GM18508 (cell line): Measurements from ENCODE around the gene GNG8.

Source experiments
- ATAC-seq: cut with Tn5 transposase; IDR thresholded peaks from one replicate; pipeline ENCODE4 v1.9.1; 2021; ENCODE audit warnings: moderate number of reproducible peaks; ENCODE audit not compliant: insufficient read depth, unreplicated experiment

GNG8 gene

DNA sequence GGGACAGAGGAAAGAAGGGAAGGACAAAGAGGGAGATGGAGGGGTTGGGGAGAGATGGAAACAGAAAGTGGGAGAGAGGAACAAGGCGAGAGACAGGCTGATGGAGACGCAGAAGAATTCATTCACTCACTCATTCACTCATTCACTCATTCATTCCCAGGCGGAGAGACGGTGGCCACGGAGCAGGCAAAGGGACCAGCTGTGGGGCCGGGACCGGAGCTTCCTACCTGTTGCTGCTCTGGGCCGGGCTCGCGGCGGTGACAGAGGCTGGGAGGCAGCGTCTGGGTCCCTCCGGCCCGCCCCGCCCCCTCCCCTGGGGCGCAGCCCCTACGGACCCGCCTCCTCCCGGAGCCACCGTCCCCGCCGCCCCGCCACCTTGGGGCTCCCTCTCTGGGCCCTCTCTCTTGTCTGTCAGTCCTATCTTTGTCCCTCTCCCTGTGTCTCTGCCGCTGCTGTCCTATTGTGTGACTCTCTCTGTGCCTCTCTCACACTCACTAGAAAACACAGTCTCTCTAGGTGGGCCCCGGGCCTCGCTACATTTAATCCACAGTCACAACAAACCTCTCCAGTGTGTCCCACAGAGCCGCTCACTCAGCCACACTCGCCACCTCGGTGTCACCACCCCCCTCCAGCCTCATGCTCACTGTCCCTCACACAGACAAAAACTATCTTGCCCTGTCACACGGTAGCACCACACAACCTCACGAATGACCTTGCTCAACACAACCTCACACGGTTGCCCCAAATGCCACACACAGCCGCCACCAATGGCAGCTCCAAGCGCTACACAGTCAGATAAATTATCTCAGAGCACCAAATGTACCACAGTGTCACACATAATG lies at the start of gene GNG8:
Gene GNG8, minus strand, starts transcription at position 283 of the 842 bp plus-strand sequence. CDS start 1,520 bp downstream, outside the sequence.
- ATAC-seq: no peak

DNA sequence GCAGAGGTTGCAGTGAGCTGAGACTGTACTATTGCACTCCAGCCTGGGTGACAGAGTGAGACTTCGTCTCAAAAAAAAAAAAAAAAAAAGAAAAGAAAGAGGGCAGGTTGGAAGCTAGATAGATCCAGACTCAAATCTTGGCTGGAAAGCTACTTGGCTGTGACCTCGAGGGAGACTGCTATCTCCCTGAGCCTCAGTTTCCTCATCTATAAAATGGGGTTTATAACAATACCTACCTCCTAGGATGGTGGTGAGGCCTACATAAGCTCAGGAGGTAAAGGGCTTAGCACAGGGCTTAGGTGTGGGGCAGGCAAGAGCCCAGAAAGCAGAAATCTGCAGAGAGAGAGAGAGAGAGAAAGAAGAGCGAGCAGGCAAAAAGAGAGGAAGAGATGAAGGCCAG lies 49.2 kb upstream of the GNG8 start:
- ATAC-seq: no peak

DNA sequence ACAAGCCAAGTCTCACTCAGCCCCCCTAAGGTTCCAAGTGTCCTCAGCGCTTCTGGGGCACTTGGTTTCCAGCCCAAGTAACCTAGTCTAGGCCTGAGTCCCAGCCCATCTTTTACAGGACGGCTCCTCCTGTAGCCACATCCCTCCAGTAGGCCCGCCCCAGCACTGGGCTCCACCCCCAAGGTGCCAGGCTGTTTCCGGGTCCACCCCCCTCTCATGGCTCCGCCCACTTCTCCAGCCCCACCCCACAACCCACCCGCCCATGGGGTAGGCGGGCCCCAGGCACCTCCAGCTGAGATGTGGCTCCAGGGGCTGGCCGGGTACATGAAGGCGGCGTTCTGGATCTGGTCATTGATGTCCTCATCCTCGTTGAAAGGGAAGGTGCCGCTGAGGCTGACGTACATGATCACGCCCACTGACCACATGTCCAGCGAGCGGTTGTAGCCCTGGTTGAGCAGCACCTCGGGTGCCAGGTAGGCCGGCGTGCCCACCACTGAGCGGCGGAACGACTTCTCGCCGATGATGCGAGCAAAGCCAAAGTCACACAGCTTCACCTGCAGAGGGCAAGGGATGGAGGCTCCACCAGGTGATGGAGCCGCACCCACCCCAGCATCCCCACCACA lies 42.2 kb upstream of the GNG8 start:
- ATAC-seq: no peak

DNA sequence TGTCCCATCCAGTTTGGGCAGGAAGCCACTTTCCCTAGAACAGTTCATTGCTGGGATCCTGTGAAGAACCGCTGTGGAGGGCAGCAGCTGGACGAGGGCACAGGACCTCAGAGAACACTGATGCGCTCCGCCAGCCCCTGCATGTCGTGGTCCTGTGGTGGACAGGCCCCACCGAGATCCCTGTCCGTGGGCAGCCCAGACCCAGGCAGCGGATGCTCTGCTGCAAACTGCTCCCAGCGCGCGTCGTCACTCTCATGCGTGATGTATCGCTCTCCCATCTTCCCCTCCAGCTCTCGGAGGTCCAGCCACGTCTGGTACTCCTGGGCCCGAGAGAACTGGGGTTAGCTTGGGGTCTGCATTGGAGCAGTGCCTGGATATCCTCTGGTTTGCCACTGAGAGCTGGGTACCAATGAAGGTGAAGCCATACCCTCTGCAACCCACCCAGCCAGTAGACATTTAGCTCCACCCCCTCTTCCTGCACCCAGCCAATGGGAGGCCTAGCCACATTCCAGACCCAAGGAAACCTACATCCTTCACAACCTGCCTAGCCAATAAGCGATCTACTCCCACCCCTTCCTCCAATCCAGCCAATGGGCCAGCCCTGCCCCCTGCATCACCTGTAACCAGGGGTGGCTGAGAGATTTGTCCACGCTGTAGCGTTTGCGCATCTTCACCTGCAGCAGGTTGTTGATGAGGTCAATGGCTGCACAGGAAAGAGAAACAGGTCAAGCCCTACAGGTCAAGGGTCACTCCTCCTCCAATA lies 38.6 kb upstream of the GNG8 start:
- ATAC-seq: no peak

DNA sequence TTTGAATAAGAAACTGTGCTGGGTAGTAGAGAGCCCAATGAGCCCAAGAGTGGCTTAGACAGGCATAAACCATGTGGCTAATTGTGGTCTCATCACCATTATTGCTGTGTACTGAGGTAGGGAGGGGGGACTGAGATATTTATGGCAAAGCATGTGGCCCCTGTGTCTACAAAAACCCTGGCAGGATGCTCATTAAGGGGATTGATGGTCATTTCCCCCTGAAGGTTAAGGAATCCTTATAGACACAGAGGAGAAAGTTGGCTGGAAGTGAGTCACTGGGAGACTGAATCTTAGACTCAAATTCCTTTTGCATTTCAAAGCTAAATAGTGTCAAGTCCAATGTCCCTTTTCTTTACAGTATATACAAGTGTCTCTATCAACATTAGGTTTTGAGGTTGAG lies 34.8 kb upstream of the GNG8 start:
- no peak for ATAC-seq

DNA sequence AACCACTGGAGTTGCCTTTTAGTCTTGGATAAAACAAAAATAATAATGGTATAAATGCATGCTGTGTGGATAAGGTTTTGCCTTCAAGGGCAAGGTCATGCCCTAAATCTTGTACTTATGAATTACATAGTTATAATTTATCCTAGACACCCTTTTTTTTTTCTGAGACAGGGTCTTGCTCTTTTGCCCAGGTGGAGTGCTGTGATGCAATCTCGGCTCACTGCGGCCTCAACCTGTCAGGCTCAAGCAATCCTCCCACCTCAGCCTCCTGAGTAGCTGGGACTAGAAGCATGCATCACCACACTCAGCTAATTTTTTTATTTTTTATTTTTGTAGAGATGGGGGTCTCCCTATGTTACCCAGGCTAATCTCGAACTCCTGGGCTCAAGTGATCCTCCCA lies 32.7 kb upstream of the GNG8 start:
- ATAC-seq: no peak

DNA sequence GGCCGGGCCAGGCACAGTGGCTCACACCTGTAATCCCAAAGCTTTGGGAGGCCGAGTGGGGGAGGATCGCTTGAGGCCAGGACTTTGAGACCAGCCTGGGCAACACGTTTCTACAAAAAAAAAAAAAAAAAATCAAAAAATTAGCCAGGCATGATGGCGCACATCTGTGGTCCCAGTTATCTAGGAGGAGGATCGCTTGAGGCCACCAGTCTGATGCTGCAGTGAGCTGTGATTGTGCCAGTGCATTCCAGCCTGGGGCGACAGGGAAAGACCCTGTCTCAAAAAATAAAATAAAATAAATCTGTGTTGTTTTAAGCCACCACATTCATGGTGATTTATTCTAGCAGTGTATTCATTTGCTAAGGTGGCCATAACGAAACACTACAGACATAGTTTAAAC lies 29.1 kb upstream of the GNG8 start:
- no peak for ATAC-seq

DNA sequence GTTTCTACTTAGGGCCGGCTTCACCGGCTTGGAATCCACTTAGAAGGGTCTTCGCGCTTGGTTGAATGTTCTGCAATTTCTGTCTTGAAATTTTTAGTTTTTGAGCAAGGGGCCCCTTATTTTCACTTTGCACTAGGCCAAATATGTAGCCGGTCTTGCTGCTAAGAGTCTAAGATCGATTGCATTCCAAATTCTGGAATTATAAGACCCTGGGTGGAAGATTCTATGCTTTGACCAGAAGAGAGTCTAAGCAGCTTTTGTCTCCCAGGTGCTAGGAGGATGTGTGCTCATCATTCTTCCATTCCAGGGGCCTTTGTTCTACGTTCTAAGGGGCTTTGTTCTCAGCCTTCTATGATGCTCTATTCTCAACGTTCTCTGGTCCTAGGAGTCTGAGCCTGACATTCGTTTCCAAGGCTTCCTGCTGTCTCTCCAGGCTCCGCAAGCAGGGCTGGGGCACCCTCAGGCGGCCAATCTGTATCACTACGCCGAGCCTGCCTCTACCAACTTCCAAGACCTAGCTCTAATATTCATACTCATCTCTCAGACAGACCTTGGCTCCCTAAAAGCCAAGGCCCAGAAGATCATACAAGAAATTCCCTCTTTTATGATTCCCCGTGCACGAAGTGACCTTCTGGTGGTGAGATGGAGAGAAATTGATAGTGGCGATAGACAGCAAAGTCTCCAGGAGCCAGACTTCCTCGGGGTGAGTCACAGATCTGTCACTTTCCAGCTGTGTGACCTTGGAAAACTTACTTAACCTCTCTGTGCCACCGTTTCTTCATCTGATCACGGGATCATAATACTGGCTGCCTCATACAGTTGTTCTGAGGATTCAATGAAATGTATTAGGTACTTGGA lies 26.0 kb upstream of the GNG8 start:
- no peak for ATAC-seq

DNA sequence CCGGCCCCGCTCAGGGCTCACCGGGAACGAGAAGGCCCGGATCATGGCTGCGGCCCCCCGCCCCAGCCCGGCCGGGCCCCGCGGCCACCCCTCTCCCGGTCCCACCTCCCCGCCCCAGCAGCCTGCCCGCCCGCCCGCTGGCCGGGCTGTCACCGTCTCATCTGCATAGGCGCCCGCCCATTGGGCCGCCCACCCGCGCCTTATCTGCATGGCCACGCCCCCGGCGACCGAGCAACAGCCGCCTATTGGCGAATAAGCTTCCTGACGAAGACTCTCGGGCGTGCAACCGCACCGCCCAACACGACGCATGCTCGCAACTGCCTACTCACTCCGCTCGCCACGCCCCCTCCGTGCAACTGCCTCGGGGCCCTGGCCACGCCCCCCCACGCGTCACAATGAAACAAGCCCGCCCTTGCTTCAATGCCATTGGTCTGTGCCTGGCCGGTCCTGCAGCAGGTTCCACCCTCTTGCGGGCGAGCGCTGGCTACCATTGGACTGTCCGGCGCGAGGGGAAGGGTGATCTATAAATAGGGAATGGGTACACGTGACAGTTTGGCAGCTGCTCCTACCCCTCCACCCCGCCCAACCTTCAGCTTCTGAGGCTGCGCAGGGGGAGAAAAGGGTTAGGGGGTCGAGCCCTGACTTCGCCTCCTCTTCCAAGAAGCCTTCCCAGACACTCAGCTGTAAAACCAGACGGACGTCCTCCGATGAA lies 25.2 kb upstream of the GNG8 start, which contains the start of gene DACT3:
Gene DACT3, minus strand, starts transcription at position 163 of the 712 bp plus-strand sequence. Its CDS starts 118 bp downstream, at position 45.
- ATAC-seq: peak; percentile 76

DNA sequence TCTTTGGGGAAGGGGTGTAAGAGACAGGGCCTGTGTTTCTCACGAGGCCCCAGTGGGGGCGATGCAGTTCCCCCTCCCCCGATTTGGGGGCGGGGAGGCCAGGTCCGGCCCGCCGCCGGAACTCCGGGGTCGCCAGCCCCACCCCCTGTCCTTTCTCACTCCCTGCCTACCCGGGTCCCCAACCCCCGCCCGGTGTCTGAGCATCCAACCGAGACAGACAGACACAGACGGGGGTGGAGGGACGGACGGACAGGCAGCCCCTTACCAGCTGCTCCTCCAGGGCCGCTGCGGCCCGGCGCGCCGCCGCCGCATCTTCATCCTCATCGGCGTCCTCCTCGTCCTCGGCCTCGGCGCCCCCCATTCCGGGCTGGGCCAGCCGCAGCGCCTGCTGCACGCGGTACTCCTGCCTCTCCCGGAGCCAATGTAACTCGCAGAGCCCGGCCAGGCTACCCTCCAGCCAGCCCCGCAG lies 24.6 kb upstream of the GNG8 start:
- ATAC-seq: no peak

DNA sequence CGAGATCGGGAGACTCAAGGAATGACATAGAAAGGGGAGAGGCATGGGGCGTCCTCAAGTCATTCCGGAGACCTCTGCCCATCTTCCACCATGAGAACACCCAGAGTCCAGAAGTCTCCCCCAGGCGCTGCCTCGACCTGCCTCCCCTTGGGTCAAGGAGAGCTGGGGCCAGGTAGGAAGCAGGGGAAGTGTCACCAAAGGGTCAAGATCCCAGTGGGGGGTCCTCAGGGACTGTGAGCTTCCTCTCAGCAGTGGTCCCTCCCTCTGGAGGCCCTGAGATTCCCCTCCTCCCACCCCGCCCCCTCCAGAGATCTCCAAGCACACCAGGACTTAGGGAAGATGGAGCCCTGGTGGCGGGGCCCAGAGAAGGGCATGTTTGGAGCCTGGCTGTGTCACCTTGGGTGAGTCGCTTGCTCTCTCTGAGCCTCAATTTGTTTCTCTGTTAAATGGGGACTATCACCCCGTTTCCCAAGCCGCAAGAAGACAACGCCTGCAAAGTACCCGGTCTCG lies 24.1 kb upstream of the GNG8 start:
- ATAC-seq: no peak

DNA sequence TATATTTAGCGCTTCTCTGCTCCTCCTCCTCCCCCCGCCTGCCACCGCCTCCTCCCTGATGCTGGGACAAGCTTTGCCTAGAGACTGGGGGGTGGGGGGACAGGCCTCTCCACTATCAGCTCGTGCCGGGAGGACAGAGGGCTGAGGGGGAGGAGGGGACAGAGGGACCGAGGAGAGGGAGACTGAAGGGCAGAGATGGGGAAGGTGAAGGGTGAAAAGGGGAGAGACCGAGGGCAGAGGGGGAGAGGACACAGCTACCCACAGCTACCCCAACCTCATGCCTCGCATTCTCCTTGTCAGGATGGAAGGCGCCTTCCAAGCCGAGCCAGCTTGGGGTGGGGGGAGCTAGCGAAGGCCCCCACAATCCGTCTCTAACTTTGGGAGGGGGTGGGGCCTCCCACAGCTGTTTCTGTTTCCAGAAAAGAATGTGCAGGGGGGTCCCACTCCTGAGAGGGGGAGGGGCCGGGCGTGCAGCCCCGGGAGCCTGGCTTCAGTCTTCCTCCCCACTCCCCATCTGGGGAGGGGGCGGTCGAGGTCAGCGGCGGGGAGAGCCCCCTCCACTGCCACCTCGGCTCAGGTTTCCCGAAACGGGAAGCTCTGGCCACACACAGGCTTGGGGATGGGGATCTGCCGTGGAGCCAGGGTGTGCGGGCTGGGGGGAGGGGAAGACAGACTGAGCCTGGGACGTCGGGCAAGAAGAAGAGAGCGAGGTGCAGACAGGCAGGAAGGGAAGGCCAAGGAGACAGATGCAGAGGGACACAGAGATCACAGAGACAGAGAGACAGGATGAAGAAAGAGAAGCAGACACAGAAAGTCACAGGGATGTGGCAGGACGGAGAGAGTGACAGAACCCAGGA lies 23.4 kb upstream of the GNG8 start:
- no peak for ATAC-seq

DNA sequence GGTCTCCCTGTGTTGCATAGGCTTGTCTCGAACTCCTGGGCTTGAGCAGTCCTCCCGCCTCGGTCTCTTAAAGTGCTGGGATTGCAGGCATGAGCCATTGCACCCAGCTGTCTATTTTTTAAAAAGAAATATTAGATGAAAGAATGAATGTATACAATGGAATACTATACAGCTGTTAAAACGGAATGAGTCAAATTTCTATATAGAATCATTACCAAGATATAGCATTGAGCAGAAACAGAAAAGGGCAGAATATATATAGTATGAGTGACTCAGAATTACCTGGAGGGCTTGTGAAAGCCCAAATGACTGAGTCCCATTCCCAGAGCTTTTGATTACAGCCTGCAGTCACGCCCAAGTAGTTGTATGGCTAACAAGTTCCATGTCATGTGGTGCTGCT lies 20.5 kb upstream of the GNG8 start:
- no peak for ATAC-seq

DNA sequence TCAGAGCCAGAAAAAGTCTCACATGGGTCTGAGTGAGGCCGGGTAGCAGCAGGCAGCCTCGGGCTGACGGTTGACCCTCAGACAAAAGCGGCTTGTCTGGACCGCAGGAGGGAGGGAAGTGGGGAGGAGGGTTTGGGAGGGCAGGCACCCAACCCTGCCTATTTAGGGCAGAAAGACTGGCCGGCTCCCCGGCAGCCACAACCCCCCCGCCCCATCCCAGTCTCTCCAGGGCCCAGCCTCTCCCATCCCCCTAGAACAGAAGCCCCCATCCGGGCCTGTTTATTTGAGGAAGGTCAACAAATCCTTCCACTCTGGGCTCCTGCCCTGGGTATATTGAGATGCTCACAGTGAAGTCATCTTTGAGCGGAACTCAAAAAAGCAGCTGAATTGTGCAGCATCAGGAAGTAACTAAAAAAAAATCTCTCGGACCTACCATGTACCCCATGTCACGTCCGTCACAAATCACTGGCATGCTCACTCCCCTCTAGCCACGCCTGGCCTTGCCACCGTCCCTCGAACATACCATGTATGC lies 18.7 kb upstream of the GNG8 start:
- no peak for ATAC-seq

DNA sequence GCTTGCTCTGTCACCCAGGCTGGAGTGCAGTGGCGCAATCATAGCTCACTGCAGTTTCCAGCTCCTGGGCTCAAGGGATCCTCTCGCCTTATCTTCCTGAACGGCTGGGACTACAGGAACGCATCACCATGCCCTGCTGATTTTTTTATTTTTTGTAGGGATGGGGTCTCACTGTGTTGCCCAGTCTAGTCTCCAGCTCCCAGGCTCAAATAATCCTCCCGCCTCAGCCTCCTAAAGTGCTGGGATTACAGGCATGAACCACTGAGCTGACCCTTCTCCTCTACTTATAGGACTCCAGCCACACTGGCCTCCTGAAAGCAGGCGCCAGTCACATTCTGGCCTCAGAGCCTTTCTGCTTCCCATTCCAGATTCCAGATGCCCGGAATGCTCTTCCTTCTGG lies 14.4 kb upstream of the GNG8 start:
- ATAC-seq: no peak

DNA sequence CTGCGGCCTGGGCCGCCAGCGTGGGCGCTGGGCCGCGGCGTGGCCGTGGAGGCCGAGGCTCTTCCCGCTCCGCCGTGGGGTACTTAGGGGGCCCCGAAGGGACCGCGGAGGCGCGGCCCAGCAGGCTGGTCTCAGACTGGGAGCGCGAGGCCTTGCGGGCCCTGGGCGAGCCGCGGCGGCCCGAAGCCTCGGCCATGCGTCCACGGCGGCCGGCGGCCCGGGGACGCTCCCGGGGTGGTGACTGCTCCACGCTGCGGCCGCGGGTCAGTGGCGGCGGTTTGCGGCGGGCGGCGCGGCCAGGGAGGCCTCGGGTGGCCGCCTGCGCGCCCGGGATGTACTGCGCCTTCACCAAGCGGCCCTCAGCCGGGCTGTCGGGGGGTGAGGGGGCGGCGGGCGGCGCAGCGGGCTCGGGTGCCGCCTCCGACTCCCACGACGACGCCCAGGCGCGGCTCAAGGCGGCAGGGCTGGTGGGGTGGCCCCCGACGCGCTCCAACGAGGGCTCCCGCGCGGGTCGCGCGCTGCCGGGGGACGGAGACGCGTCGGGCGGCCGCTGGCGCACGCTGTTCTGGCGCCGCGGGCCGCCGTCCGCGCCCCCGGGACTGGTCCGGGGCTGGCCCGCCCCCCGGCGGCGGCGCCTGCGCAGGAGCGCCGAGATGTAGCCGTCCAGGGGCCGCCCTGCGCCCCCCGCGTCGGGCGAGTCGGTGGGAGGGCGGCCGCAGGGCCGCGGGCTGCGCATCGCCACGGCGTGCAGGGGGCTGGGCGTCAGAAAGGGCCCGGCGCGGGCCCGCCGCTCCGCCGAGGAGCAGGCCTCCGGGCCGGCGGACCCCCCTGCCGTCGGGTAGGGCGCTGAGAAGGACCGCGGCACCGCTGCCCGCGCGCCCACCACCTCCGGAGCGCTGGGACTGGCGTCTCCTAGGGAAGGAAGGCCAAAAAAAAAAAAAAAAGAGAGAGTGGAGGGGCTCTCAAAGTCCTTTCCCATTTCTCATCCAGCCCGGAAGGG lies 13.3 kb upstream of the GNG8 start:
- no peak for ATAC-seq
